HuH-7 (cell line): ENCODE results near the gene CACNA1D.

Experiments
- DNase-seq: peaks from one replicate; pipeline ENCODE4 v3.0.0; 2011; ENCODE audit warnings: low spot score

Gene CACNA1D

GRCh38 chr3:53579636-53580035 is 85.2 kb downstream of the CACNA1D start:
- no peak for DNase-seq

- no peak for DNase-seq
Observed at GRCh38 chr3:53581671-53582070, 87.3 kb downstream of the CACNA1D start.

- no peak for DNase-seq
Observed at GRCh38 chr3:53583161-53583690, 88.8 kb downstream of the CACNA1D start.

GRCh38 chr3:53585049-53585448 is 90.6 kb downstream of the CACNA1D start:
- DNase-seq, result no peak

- no peak for DNase-seq
Observed at GRCh38 chr3:53585627-53586026, 91.2 kb downstream of the CACNA1D start.

GRCh38 chr3:53588122-53588521 is 93.7 kb downstream of the CACNA1D start:
- no peak for DNase-seq

- no peak for DNase-seq
Observed at GRCh38 chr3:53589201-53589600, 94.8 kb downstream of the CACNA1D start.

GRCh38 chr3:53589806-53590205 is 95.4 kb downstream of the CACNA1D start:
- DNase-seq, result no peak

- no peak for DNase-seq
Observed at GRCh38 chr3:53590606-53591005, 96.2 kb downstream of the CACNA1D start.

- no peak for DNase-seq
Observed at GRCh38 chr3:53591646-53592045, 97.2 kb downstream of the CACNA1D start.

GRCh38 chr3:53592862-53593261 is 98.5 kb downstream of the CACNA1D start:
- no peak for DNase-seq

- no peak for DNase-seq
Observed at GRCh38 chr3:53593611-53594010, 99.2 kb downstream of the CACNA1D start.

GRCh38 chr3:53594276-53594675 is 99.9 kb downstream of the CACNA1D start:
- no peak for DNase-seq

GRCh38 chr3:53595660-53596059 is 101.2 kb downstream of the CACNA1D start:
- DNase-seq, result no peak

GRCh38 chr3:53597136-53597915 is 102.9 kb downstream of the CACNA1D start:
- no peak for DNase-seq

GRCh38 chr3:53599771-53600170 is 105.4 kb downstream of the CACNA1D start:
- DNase-seq, result no peak

GRCh38 chr3:53602866-53603265 is 108.5 kb downstream of the CACNA1D start:
- DNase-seq, result no peak

- no peak for DNase-seq
Observed at GRCh38 chr3:53604232-53604631, 109.8 kb downstream of the CACNA1D start.

GRCh38 chr3:53606793-53607192 is 112.4 kb downstream of the CACNA1D start:
- no peak for DNase-seq

- DNase-seq, result no peak
Observed at GRCh38 chr3:53612508-53612907, 118.1 kb downstream of the CACNA1D start.

GRCh38 chr3:53613125-53613524 is 118.7 kb downstream of the CACNA1D start:
- DNase-seq, result no peak

- no peak for DNase-seq
Observed at GRCh38 chr3:53614307-53614706, 119.9 kb downstream of the CACNA1D start.

- no peak for DNase-seq
Observed at GRCh38 chr3:53616321-53616720, 121.9 kb downstream of the CACNA1D start.
